Nucleus accumbens (tissue), 56 donors: ENCODE results near the gene MRPS5.

Experiments
- DNase-seq, 56 donors: peaks; one replicate each; lab custom pipeline; 2025; lab: John Stamatoyannopoulos, UW

The MRPS5 gene

DNA sequence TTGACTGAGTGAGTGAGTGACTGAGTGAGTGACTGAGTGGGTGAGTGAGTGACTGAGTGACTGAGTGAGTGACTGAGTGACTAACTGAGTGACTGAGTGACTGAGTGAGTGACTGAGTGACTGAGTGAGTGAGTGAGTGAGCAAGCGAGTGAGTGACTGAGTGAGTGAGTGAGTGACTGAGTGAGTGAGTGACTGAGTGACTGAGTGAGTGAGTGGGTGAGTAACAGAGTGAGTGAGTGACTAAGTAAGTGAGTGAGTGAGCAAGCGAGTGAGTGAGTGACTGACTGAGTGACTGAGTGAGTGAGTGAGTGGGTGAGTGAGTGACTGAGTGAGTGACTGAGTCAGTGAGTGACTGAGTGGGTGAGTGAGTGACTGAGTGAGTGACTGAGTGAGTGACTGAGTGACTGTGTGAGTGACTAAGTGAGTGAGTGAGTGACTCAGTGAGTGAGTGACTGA, 84.2 kb downstream of the MRPS5 start:
- no peak for DNase-seq

DNA sequence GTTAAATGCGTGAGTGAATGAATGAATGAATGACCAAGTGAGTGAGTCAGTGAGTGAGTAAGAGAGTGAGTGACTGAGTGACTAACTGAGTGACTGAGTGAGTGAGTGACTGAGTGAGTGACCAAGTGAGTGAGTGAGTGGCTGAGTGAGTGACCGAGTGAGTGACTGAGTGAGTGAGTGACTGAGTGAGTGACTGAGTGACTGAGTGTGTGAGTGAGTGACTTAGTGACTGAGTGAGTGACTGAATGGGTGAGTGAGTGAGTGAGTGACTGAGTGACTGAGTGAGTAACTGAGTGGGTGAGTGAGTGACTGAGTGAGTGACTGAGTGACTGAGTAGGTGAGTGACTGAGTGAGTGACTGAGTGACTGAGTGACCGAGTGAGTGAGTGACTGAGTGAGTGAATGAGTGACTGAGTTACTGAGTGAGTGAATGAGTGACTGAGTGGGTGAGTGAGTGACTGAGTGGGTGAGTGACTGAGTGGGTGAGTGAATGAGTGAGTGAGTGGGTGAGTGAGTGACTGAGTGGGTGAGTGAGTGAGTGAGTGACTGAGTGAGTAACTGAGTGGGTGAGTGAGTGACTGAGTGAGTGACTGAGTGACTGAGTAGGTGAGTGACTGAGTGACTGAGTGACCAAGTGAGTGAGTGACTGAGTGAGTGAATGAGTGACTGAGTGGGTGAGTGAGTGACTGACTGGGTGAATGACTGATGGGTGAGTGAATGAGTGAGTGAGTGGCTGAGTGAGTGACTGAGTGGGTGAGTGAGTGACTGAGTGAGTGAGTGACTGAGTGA, 84.8 kb downstream of the MRPS5 start:
- no peak for DNase-seq
